ELF-1 (cell line): ENCODE results near the gene FIP1L1.
"Not testable (repeated sequence)": the region's sequence is repeated elsewhere in the genome, so short reads cannot be mapped to it uniquely, and the experiment has no call there.

Source experiments
- DNase-seq: peaks from one replicate; pipeline ENCODE4 v3.0.0-alpha.2; 2016; ENCODE audit warnings: low read depth, low spot score

FIP1L1 gene

GRCh38 chr4:53378171-53378482 is 686 bp downstream of the FIP1L1 start:
- no peak for DNase-seq

DNA sequence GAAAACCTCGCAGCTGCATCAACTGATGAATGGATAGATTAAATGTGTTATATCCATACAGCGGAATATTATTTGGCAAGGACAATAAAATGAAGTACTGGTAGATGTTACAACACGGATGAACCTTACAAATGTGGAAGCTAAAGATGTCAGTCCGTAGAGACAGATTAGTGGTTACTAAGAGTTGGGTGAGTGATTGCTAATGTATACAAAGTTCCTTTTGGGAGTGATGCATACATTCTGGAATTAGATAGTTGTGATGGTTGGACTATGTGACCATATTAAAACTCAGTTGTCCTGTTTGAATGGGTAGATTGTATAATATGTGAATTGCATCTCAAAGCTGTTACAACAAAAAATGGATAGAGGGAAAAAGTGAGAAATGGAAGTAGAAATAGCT is 2.8 kb downstream of the FIP1L1 start:
- no peak for DNase-seq

GRCh38 chr4:53409479-53409878 is 32.0 kb downstream of the FIP1L1 start:
- DNase-seq: not testable (repeated sequence)

DNA sequence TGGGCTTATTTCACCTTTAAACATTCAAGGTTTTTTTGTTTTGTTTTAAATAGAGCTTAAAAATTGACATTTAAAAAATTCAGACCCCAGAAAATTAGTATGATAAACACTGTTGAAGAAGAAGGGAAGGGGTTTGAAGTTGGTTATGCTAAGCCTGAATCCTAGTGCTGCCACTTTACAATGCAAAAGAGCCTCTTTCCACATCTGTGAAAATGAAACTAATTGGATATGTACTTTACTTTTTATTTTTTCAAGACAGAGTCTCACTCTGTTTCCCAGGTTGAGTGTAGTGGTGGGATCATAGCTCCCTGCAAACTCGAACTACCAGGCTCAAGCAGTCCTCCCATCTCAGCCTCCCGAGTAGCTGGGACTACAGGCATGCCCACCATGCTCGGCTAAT is 41.8 kb downstream of the FIP1L1 start:
- DNase-seq: no peak

DNA sequence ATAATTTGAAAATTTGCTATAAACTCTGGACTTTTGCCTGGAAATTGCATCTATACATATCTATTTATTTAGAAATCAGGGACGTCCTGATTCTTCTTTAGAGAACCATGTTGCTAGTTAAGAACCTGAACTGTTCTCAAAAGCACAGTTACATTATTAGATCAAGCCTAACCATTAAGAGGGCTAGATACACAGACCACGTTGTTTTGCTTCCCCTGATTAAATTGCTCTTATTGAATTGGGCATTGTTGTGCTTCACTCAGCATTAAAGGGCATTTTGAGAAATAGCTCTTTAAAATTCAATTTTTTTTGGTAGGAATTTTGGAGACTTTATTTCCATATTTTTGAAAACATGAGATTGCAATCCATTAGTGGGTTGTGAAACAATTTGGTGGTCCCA is 44.4 kb downstream of the FIP1L1 start:
- DNase-seq: no peak

GRCh38 chr4:53422367-53422766 is 44.9 kb downstream of the FIP1L1 start:
- no peak for DNase-seq

DNA sequence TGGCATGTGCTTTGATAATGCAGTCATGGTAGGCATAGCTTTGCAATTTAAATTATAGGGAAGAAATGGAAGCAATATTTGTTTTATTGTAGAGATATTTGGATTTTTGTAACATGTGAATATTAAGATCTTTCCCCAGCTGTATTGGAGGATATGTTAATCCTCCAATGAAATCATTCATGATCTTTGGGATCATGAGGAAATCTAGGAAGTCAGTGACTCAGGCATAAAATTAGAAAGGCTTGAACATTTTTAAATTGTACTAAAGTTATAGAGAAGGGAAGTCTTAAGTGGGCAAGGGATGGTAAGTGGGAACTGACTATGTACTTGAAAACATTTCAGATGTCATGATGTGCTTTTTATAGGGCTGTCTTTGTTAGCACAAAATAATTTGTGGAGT is 46.8 kb downstream of the FIP1L1 start:
- DNase-seq: no peak

DNA sequence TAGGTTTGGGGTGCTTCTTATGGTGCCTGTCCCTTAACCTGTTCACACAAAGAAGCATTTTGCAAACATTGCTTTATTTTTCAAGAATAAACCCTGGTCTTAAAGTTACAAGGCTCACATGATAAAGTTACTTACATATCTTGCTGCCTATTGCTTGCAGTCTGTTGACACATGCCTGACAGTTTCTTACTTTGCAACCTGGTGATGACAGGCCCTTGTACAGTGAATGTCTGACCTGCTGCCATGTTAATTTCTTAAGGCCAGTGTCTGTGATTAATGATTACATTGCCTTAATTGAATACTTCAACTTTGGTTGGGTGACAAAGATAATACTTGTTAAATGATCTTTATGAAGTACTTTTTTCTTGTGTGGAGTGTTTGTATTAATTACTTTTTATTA is 49.9 kb downstream of the FIP1L1 start:
- DNase-seq: no peak

DNA sequence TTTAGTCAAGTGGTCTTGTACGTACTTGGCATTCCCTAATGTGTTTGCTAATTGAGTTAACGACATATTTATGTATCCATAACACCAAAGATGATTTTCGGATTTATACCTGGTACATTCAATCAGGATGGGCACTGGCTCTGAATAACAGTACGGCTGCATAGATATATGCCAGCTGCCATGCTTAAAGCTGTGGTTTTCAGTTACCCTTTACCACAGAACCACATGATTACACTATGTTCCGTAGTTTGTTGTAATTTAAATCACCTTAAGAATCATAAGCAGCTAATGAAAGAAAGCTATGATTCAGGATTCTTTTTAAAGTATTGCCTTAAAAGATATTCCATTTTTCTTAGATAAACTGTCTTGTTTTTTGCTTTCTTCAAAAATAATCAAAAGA is 53.6 kb downstream of the FIP1L1 start:
- DNase-seq: no peak

DNA sequence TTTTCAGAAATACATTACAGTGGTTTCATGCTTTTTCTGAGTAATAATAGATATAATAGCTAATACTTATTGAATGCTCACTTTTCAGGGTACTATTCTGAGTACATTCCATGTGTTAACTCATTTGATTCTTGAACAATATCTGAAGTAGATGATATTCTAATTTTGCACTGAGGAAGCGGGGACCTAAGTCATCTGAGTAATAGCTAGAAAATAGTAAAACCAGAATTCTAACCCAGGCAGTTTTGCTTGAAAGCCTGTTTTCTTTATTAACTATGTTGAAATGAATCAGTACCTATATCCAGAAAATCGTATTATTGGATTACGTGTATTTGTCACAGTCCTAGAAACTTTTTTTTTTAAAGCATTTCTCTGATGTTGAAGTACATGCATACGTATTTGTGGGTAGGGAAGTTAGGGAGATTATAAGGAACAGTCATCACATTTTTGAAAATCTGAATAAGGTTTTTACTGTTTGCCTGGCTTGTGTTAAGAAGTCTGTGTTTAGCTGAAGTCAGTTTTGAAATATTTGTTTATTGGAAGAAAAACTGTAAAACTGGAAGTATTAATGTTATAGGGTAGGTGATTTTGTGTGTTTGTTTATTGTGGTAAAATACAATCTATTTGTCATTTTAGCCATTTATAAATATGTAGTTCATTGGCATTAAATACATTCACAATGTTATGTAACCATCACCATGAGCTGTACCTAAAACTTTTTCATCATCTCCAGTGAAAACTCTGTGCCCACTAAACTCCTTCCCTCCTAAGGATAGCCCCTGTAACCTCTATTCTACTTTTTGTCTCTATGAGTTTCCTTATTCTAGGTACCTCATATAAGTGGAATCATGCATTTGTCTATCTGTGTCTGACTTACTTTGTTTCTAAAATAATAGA is 55.3 kb downstream of the FIP1L1 start:
- DNase-seq: no peak

- no peak for DNase-seq
Measured at GRCh38 chr4:53436251-53436650, 58.8 kb downstream of the FIP1L1 start.

GRCh38 chr4:53441564-53441963 is 64.1 kb downstream of the FIP1L1 start:
- no peak for DNase-seq

DNA sequence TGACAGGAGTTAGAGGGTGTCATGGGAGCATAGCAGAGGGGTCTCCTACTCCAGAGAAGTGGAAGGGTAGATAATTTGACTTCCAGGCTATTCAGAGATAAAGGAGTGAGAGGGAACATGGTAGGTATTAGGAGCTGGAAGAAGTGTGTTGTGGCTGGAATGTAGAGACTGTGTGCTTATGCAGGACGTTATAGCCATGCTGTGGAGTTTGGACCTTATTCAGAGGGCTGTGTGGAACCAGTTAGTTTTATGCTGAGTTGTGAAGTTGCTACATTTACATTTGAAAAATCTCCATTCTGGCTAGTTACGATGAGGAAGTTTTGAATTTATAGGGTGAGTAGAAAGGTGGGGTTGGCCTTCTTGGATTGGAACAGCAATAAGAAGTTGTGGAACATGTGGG is 67.5 kb downstream of the FIP1L1 start:
- DNase-seq: no peak

DNA sequence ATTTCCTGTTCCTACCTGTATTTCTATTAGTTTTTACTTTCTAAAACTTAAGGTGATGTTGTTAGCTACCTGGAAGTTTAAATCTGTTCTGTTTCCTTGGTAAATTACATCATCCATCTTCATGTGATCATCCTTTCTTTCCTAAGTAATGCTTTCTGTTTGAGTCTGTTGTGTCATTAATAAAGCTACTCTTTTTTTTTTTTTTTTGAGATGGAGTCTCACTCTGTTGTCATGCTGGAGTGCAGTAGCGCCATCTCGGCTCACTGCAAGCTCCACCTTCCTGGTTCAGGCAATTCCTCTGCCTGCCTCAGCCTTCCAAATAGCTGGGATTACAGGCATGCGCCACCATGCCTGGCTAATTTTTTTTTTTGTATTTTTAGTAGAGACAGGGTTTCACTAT is 73.3 kb downstream of the FIP1L1 start:
- peak; percentile 10 for DNase-seq

DNA sequence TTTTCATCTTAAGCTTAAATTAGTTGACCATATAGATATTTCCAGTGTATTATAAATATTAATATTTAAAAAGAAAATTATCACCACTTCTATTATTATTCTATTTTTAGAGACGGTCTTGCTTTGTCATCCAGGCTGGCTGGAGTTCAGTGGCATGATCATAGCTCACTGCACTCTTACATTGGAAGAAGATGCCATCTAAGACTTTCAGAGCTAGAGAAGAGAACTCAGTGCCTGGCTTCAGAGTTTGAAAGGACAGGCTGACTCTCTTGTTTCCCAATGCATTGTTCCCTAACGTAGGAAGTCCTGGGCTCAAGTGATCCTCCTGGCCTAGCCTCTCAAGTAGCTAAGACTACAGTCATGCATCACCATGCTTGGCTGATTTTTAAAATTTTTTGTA is 75.9 kb downstream of the FIP1L1 start:
- no peak for DNase-seq

DNA sequence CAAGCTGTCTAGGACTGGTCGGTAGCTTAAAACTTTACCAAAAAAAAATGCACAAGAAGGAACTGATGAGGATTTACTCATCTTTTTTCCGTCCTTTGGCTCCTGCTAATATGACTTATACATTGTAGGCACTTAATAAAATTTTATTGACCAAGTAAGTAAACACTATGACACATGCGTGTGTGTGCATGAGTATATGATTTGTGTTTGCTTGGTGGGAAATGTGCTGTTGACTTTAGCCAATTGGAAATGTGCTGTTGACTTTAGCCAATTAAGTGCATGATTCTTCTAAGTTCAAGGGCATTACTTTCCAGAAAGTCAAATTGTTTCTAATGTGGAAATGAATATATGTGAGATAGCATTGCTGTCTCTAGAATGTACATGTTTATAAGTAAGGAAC is 78.3 kb downstream of the FIP1L1 start:
- DNase-seq: no peak

DNA sequence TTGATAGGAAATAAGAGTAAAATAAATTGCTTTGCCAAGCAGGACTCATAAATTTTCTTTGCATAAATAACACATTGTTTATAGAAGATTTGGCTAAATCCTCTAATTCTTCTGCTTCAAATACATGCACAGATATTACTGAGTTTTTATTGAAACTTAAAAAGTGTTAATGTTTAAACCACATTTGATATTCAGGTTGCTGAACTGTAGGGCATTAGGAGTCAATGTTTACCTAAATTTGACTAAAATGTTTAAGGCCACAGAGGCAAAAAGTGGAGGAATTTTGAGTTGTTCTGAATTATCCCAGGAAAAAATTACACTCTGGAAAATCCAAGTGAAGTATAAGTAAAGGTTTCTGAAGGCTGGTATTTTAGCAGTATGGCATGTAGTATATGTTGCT is 78.7 kb downstream of the FIP1L1 start:
- DNase-seq: no peak

DNA sequence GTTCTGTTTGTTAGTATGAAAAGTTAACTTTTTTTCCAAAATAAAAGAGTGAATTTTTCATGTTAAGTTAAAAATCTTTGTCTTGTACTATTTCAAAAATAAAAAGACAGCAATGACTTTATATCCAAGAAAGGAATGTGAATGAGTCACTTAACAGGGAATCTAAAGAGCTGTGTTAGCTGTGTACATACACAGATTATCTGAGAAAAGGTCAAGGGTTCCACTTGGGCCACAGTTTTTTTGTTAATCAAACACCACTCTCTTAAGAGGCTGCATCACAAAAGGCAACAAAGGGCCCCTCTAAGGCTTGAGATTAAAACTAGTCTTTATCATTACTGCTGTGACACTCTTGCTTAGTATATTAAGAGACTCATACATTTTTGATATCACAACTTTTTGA is 82.1 kb downstream of the FIP1L1 start:
- DNase-seq: no peak

DNA sequence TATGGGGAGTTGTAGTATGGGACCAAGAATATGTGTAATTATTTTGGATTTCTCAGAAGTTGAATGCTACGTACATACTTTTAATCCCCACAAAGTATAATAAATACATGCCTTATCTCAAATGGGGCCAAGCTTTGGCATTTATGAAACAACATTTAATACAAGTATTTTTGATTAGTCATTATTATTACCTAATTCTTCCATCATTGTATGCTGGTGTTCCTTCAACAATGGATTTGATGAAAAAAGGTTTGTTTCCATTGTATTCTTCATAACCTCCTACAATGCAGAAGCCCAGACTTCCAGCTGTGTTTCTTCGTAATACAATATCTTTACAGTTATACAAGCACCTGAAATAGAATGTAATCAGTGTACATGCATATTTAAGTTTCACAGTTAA is 83.8 kb downstream of the FIP1L1 start:
- no peak for DNase-seq

- no peak for DNase-seq
Measured at GRCh38 chr4:53463340-53463739, 85.9 kb downstream of the FIP1L1 start.

DNA sequence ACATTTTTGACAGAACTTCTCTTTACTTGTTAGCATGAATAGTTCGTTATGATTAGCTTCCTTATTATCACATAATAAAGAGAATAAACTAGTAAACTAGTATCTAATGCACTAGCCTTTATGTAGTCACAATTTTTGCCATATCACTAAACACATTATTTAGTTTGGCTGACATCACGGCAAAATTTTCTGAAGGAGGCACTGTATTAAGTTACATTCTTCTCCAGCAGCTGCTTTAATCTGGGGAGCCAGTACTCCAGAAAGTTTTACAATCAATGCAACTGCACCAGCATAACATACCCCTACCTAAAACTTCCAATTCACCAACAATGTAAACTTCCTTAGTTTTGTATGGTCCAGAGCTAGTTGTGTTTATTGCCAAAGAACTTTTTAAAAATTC is 87.8 kb downstream of the FIP1L1 start:
- DNase-seq: no peak

DNA sequence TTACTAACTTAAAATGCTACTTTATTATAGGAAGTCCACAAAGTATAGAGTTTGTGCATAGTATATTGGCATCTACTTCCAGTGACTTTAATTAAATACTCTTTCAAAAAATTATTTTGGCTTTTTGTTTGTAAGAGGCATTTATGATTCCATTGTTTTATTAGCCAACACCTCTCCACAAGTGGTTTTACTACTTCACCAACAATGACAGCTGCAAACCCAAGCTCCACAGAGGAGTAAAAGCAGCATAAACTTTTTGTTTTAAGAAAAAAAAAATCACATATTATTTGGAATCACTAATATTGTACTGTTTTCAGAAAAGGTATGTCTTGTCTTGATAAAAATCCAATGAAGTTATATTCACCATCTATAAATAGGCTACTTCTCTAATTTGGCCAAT is 88.5 kb downstream of the FIP1L1 start:
- no peak for DNase-seq

GRCh38 chr4:53466576-53466975 is 89.1 kb downstream of the FIP1L1 start:
- DNase-seq: not testable (repeated sequence)
